ENCODE measurements around the gene PASK.

DNA sequence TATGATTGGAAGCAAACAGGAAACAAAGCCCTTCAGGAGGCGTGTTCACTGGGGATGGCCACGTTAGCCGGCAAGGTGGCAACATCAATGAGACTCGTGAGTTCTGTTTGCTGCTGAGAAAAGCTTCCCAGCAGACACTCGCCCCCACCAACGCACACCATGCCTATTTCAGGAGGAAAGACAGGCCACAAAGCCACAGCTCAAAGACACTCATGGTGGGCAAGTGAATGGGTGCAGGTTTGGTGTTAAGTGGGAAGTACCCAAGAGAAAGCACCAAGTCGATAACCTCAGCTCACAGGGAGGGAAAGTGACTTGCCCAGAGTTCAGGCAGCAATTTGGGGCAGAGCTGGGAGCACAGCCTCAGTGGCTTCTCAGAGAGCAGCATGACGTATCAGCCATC lies 36.7 kb downstream of the PASK start:
- TF ChIP-seq, protein P1, sequence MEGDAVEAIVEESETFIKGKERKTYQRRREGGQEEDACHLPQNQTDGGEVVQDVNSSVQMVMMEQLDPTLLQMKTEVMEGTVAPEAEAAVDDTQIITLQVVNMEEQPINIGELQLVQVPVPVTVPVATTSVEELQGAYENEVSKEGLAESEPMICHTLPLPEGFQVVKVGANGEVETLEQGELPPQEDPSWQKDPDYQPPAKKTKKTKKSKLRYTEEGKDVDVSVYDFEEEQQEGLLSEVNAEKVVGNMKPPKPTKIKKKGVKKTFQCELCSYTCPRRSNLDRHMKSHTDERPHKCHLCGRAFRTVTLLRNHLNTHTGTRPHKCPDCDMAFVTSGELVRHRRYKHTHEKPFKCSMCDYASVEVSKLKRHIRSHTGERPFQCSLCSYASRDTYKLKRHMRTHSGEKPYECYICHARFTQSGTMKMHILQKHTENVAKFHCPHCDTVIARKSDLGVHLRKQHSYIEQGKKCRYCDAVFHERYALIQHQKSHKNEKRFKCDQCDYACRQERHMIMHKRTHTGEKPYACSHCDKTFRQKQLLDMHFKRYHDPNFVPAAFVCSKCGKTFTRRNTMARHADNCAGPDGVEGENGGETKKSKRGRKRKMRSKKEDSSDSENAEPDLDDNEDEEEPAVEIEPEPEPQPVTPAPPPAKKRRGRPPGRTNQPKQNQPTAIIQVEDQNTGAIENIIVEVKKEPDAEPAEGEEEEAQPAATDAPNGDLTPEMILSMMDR (IDR thresholded peaks at IDR 0.05), result no peak
- TF ChIP-seq EZH2 (IDR thresholded peaks at IDR 0.05; ENCODE audit: borderline replicate concordance, insufficient read depth, low read depth, low read length, poor library complexity, severe bottlenecking), result no peak

All from B cell (primary cell).